Dermis microvascular lymphatic vessel endothelial cell (primary cell): ENCODE results near the gene STOX1. TPM values are rescaled to one million over a fixed set of nuclear protein-coding genes. Genes with fewer than 3 reads are reported as not detected.
A peak's percentile ranks its signal among the peaks of the same experiment; 100 is the strongest.
"Not testable (repeated sequence)": the region's sequence is repeated elsewhere in the genome, so short reads cannot be mapped to it uniquely, and the experiment has no call there.

Experiments used
- DNase-seq, 2 donors: peaks; one replicate each; pipeline versions ENCODE4 v3.0.0 to v3.0.0-alpha.2; 2010; ENCODE audit warnings: low read depth in 2 of 2
- total RNA-seq: library from RNA; depleted of rRNA; stranded (reverse); fragments of >200 nt; gene quantifications from 2 replicates; pipeline ENCODE4 v1.2.1, GENCODE V29; 2014

STOX1 gene, protein sequence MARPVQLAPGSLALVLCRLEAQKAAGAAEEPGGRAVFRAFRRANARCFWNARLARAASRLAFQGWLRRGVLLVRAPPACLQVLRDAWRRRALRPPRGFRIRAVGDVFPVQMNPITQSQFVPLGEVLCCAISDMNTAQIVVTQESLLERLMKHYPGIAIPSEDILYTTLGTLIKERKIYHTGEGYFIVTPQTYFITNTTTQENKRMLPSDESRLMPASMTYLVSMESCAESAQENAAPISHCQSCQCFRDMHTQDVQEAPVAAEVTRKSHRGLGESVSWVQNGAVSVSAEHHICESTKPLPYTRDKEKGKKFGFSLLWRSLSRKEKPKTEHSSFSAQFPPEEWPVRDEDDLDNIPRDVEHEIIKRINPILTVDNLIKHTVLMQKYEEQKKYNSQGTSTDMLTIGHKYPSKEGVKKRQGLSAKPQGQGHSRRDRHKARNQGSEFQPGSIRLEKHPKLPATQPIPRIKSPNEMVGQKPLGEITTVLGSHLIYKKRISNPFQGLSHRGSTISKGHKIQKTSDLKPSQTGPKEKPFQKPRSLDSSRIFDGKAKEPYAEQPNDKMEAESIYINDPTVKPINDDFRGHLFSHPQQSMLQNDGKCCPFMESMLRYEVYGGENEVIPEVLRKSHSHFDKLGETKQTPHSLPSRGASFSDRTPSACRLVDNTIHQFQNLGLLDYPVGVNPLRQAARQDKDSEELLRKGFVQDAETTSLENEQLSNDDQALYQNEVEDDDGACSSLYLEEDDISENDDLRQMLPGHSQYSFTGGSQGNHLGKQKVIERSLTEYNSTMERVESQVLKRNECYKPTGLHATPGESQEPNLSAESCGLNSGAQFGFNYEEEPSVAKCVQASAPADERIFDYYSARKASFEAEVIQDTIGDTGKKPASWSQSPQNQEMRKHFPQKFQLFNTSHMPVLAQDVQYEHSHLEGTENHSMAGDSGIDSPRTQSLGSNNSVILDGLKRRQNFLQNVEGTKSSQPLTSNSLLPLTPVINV
- 0.13 and 0.38 TPM in 2 replicates for total RNA-seq

- peak; percentile 18 to 76 for DNase-seq
Measured at GRCh38 chr10:68826764-68827591, at the start of gene STOX1. TSS of gene STOX1 (plus strand) at chr10:68827531. CDS start at chr10:68827624, 93 bp downstream.

DNA sequence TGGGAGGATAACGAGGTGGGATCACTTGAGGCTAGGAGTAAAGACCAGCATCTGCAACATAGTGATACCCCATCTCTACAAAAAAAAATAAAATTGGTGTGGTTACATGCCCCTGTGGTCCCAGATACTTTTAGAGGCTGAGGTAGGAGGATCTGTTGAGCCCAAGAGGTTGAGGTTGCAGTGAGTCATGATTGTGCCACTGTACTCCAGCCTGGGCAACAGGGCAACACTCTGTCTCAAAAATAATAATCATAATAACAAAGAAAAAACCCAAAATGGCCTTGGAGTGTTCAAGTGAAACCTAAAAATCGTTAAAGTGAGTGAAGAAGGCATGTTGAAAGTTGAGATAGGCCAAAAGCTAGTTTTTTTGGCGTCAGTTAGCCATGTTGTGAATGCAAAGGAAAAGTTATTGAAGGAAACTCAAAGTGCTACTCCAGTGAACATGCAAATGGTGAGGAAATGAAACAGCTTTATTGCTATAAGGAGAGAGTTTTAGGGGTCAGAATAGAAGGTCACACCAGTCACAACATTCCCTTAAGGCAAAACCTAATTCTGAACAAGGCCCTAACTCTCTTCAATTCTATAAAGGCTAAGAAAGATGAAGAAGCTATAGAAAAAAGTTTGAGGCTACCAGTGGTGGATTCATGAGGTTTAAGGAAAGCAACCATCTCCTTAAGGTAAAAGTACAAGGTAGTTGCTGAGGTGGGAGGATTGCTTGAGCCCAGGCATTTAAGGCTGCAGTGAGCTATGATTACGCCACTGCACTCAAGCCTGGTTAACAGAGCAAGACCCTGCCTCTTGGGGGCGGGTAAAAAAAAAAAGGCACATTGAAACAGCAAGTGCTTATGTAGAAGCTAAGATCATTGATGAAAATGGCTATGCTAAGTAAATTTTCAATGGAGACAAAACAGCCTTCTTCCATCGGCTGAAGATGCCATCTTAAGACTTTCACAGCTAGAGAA is 45.4 kb upstream of the STOX1 start:
- DNase-seq: no peak

DNA sequence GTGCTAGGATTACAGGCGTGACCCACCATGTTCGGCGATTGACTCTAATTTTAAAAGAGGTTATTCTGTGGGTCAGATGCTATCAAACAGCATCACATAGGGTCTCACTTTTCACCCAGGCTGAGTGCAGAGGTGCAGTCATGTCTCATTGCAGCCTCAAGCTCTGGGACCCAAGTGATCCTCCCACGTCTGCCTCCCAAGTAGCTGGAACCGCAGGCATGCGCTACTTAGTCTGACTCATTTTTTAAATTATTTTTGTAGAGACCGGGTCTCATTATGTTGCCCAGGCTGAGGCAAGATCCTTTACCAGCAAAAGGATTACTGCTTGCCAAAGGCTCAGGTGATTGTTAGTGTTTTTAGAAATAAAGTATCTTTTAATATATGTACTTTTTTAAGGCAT is 42.9 kb upstream of the STOX1 start:
- DNase-seq: no peak

- no peak for DNase-seq
Measured at GRCh38 chr10:68787813-68788212, 39.5 kb upstream of the STOX1 start.

DNA sequence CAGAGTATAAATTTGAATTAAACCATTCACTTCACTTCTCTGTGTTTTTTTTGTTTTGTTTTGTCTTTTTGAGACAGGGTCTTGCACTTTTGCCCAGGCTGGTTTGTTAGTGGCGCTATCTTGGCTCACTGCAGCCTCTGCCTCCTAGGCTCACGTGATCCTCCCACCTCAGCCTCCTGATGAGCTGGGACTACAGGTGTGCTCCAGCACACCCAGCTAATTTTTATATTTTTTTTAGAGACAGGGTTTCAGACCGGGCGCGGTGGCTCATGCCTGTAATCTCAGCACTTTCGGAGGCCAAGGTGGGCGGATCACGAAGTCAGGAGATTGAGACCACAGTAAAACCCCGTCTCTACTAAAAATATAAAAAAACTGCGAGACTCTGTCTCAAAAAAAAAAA is 36.9 kb upstream of the STOX1 start:
- no peak for DNase-seq

DNA sequence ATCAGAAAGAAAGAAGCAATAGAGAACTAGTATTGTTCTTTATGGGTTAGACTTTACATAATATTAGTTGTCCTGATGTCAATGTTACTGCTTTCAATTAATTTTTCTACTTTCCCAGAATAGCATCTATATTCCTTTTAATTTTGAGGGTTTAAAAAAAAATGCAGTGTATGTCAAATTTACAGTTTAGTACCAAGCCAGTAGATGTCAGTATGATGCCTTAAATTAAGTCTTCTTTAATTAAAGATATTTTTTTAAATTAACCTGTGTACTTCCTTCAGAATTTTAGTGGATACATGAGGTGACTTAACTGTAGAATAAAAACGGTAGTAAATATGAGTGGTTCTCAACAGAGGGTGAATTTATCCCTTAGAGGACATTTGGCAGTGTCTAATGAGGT is 35.2 kb upstream of the STOX1 start:
- DNase-seq: peak; percentile 2 to 5

DNA sequence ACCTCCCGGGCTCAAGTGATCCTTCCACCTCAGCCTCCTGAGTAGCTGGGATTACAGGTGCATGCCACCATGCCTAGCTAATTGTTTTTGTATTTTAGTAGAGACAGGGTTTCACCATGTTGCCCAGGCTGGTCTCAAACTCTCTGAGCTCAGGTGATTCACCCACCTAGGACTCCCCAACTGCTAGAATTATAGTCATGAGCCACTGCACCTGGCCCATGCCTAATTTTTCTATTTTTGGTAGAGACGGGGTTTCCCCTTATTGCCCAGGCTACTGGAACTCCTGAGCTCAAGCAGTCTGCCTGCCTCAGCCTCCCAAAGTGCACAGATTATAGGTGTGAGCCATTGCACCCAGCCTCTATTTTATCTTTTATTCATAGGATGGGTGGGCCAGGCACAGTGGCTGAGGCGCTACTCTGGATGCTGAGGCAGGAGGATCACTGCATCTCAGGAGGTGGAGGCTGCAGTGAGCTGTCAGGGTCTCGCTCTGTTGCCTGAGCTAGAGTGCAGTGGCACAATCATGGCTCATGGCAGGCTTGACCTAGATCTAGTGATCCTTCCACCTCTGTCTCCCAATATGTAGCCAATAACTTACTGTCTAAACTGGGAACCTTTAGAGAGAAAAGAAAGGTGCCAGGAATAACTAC is 31.3 kb upstream of the STOX1 start:
- DNase-seq: no peak

DNA sequence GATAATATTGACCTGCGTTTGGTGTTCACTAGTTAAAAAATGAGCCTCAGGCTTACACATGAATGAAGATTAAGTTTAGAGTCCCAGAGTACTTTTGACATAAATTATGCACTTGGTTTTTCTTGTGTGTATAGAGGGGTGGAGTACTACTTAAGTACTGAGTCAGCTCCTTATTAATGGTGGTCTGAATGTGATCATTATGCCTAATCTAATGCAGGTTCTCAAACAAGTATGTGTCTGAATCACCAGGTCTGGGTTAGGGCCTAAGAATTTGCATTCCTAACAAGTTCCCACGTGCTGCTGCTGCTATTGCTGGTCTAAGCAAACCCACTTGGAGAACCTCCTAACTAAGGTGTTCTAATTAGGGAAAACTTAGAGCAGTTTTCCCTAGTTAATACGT is 30.7 kb upstream of the STOX1 start:
- no peak for DNase-seq

GRCh38 chr10:68800211-68800610 is 27.1 kb upstream of the STOX1 start:
- no peak for DNase-seq

- no peak for DNase-seq
Measured at GRCh38 chr10:68804692-68805091, 22.6 kb upstream of the STOX1 start.

GRCh38 chr10:68810830-68811229 is 16.5 kb upstream of the STOX1 start:
- DNase-seq: not testable (repeated sequence)

DNA sequence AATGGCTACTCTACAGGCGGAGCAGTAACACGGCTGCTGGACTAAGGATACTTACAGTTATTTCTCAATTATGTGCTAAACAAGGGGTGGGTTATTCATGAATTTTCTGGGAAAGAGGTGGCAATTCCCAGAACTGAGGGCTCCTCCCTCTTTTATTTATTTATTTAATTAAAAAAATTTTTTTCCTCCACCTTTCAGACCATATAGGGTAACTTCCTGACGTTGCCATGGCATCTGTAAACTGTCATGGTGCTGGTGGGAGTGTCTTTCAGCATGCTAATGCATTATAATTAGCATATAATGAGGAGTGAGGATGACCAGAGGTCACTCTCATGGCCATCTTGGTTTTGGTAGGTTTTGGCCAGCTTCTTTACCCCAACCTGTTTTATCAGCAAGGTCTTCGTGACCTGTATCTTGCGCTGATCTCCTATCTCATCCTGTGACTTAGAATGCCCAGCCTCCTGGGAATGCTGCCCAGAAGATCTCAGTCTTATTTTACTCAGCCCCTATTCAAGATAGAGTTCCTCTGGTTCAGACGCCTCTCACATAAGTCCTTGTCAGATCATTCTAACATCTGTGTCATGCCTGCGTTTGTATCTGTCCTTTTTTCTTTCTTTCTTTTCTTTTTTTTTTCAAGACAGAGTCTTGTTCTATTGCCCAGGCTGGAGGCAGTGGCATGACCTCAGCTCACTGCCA is 15.9 kb upstream of the STOX1 start:
- DNase-seq: no peak

DNA sequence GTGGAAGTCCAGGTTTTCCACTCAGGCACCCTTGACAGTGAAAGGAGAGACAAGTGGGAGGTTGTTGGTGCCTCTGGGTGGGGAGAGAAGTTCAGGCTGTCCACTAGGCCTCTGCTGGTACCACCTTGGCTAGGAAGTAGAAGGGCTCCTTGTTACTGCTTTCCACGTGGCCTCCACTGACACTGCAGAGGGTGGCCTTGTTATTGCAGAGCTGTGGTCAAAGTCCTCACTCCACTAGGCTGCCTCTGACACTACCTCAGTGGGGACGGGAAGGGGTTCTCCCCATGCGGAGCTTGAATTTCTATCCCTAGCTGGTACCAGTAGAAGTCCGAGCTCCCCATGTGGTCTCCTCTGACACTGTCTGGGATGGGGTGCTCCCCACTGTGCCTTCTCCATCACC is 14.9 kb upstream of the STOX1 start:
- no peak for DNase-seq

GRCh38 chr10:68813559-68813958 is 13.8 kb upstream of the STOX1 start:
- no peak for DNase-seq

DNA sequence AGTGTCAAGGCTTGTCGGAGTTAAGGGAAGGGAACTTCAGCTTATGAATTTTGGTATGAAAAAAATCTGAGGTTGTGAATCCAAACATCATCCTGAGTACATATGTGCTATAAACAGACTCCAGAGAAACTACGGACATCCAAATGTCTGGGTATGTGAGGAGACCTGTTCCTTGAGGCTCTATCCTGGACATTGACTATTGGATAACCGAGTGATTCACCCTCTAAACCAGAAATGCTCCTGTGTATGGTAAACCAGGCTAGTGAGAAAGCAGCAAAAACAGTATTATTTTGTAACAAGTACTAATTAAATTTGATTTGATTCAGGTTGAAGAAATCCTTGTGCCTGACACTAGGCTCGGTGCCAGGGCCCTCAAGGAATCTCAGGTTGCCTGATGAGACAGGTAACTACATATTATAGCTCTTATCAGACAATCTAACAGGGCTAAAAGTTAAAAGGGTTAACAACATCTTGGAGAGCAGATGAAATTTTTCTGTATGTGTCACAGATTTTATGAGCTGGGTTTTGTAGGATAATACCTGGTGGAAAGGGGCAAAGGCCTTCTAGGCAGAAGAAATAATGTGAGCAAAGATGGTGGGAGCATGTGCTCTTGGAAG is 10.4 kb upstream of the STOX1 start:
- no peak for DNase-seq

DNA sequence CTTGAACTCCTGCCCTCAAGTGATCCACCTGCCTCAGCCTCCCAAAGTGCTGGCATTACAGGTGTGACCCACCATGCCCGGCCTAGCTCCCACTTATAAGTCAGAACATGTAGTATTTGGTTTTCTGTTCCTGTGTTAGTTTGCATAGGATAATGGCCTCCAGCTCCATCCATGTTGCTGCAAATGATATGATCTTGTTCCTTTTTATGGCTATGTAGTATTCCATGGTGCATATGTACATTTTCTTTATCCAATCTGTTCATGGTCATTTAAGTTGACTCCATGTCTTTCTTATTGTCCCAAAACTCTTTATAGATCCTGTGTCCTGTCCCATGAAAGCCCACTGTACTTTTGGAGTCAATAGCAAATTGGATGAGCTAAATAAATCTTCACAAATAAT is 7.0 kb upstream of the STOX1 start:
- not testable (repeated sequence) for DNase-seq

- not testable (repeated sequence) for DNase-seq
Measured at GRCh38 chr10:68822626-68823025, 4.7 kb upstream of the STOX1 start.

- DNase-seq: not testable (repeated sequence)
Measured at GRCh38 chr10:68827592-68827959, 245 bp downstream of the STOX1 start.
